T47D (cell line): ENCODE measurements around the gene LILRB1.

Source experiments
- DNase-seq, 2 experiments: peaks; one replicate each; pipeline versions ENCODE4 v3.0.0 to v3.0.0-alpha.2; 2011 to 2012; ENCODE audit warnings: low read depth in 1 of 2, low spot score in 1 of 2
- JUND ChIP-seq: IDR thresholded peaks from 2 replicates; pipeline ENCODE4 v1.6.1; 2012; ENCODE audit warnings: low read depth
- in situ Hi-C: cut with HindIII; loops from 2 replicates; pipeline ENCODE4 v1.10.0; 2016; ENCODE audit warnings: low sequenced_read_pairs, low pct_unique_long_range_greater_than_20kb

The LILRB1 gene

DNA sequence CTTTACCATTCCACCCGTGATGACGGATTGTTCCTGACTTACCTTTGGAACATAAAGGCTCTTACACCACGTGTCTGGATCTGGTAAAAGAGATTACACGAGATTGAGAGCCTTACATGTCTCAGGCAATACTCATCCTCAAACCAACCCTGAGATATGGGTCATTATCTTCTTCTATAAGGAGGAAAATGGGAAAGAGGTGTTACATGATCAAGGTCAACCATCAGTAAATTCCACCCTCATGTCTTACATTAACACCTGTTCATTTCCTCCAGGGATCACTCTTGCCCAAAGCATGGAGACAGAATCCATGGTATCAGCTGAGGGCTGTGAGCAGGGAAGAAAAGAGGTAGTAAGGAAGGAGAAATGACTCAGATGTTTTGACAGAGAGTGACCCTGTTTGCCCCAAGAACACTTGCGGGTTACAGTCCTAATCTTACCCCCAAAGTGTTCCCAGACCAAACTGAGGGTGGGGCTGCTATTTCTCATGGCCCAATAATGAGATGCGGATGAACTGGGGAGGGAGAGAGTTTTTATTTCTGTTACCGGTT lies 52.1 kb downstream of the LILRB1 start:
- DNase-seq, result no peak
- in situ Hi-C loops, result no loop called here
- no peak for TF ChIP-seq JUND

DNA sequence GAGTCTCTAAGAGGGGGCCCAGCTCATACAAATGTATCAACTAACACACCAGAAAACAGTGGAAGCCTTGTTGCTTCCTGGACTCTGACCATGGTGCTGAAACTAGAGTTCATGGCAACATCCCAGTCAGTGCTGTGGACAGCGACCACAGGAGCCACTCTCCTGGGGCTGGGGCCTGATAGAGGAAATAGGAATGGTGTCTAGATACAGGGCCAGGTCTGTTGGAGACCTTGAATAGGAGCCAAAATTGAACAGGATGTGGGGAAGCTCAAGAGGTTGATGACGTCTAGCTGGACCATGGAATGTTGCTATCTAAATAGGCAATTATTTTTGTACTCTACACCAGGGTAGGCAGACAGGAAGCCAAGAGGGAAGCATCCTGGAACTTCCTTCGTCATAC lies 54.2 kb downstream of the LILRB1 start:
- in situ Hi-C loops, result no loop called here
- DNase-seq, result peak; percentile 27 to 84
- TF ChIP-seq JUND, result no peak
